HG02588 (cell line): ENCODE measurements around the gene CCL27.
"Not testable (repeated sequence)": the region's sequence is repeated elsewhere in the genome, so short reads cannot be mapped to it uniquely, and the experiment has no call there.

Experiments used
- ATAC-seq: cut with Tn5 transposase; IDR thresholded peaks from one replicate; pipeline ENCODE4 v1.9.1; 2021; ENCODE audit warnings: mild to moderate bottlenecking, moderate library complexity; ENCODE audit not compliant: unreplicated experiment

The CCL27 gene

GRCh38 chr9:34651876-34652601, 10.4 kb downstream of the CCL27 start, which contains the start of gene IL11RA:
Gene IL11RA, plus strand, starts transcription at chr9:34652185. Its CDS starts 3,033 bp downstream, at chr9:34655218.
- no peak for ATAC-seq

GRCh38 chr9:34651321-34651720, 11.1 kb downstream of the CCL27 start:
- ATAC-seq, result no peak

- no peak for ATAC-seq
Measured at GRCh38 chr9:34650816-34651215, 11.6 kb downstream of the CCL27 start.

- ATAC-seq, result no peak
Measured at GRCh38 chr9:34648673-34649072, 13.8 kb downstream of the CCL27 start.

- no peak for ATAC-seq
Measured at GRCh38 chr9:34647651-34648050, 14.8 kb downstream of the CCL27 start.

- no peak for ATAC-seq
Measured at GRCh38 chr9:34647084-34647403, 15.4 kb downstream of the CCL27 start.

- peak; percentile 84 for ATAC-seq
Measured at GRCh38 chr9:34646211-34647083, 16.0 kb downstream of the CCL27 start, which contains the start of gene GALT. Gene GALT, plus strand, starts transcription at chr9:34646675. Its CDS starts 30 bp downstream, at chr9:34646705.

DNA sequence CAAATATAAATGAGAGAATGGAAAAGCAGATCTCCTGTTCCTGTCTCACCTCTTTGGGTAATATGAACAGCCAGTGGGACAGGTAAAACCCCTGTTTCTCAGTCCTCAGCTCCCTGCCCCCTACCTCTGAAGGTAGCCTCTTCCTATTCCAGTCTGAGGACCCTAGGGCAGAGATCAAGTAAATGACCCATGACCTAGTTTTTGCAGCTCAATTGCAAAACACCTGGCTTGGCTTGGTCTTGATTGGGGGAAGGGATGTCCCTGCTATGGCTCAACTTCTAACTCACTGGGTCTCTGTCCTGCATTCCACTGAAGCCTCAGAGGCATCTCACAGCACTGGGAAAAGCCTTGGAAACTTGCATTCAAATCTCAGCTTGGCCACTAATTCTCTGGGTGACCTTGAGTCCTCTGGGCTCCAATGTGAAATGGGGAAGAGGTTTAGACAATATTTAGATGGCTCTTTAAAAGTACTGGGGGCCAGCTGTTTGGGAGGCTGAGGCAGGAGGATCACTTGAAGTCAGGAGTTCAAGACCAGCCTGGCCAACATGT, 17.6 kb downstream of the CCL27 start:
- ATAC-seq, result no peak

GRCh38 chr9:34642679-34643078, 19.8 kb downstream of the CCL27 start:
- ATAC-seq, result no peak

- ATAC-seq, result not testable (repeated sequence)
Measured at GRCh38 chr9:34639322-34639721, 23.1 kb downstream of the CCL27 start.

GRCh38 chr9:34638138-34638445, 24.4 kb downstream of the CCL27 start:
- ATAC-seq, result no peak

DNA sequence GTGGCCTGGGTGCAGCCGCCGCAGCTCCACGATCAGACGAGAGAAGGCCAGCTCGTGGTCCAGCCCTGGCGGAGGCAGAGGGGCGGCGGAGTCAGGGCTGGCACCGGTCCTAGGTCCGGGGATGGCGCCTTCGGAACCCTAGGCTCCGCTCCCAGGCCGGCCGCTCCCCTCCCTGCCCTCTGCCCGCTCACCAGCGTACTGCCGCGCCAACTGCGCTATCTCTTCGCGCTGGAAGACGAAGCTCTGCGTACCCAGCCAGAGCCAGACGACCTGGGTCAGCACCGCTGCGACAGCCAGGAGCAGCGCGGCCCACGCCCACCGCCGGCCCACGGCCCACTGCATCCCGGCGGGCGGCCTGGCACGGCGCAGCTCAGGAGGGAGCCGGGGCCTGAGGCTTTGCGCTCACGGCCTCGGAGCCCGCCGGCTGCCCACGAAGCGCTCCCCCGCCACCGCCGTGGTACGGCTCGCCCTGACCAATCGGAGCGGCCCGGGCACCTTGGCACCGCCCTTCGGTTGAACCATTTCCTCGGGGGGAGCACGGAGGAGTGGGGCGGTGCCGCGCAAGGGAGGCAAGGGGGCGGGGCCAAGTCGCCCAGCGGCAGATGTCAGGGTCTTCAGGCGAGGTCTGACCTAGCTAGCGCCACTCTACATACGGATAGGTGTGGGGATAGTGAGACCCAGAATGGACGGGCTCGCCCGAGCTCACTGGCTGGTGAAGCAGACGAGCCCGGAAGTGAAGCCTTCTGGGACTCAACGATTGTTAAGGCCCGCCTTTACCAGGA, 24.9 kb downstream of the CCL27 start, which contains the start of gene SIGMAR1:
TSS of gene SIGMAR1 (minus strand) at position 432 of the 782 bp plus-strand sequence. CDS start at position 342, 90 bp downstream.
- ATAC-seq, result peak; percentile 90

GRCh38 chr9:34636791-34637355, 25.6 kb downstream of the CCL27 start:
- no peak for ATAC-seq

DNA sequence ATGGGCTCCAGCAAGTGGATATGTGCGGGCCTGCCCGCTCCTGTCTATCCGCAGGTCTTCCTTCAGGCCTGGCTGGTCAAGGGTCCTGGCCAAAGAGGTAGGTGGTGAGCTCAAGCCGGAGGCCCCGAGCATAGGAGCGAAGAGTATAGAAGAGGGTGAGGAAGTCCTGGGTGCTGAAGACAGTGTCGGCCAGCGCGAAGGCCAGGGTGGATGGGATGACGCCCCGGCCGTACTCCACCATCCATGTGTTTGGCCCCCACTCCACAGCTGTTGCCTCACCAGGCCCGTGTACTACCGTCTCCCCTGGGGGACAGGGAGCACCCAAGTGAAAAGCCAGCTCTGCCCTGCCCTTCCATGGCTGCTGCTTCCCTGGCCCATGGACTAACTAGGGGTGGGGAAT, 26.9 kb downstream of the CCL27 start:
- no peak for ATAC-seq

DNA sequence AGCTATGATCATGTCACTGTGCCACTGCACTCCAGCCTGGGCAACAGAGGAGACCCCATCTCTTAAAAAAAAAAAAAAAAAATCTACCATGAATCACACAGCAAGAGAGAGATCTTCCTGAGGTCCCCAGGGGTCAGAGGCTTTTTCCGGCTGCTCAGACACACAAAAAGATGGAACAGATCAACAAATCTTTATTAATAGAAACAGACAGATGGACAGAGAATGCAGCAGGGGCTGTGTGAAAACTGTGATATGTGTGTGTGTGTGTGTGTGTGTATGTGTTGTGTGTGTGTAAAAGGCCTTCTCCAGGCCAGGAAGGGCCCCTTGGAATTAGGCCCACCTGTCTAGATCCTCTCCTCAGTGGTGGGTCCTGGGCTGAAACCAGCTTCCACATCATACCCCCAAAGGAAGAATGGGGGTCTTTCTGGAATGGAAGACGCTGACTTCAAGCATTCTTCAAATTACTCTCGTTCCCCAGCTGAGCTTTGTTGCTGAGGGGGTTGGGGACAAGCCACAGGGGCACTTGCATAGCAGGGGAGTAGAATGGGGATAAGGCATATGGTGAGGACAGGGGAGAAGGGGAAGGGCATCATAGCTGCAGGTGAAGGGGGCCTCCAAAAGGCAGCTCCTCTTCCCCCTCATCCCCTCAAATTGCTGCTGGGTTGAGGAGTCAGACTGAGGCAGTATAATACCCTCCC, 27.8 kb downstream of the CCL27 start:
- no peak for ATAC-seq

DNA sequence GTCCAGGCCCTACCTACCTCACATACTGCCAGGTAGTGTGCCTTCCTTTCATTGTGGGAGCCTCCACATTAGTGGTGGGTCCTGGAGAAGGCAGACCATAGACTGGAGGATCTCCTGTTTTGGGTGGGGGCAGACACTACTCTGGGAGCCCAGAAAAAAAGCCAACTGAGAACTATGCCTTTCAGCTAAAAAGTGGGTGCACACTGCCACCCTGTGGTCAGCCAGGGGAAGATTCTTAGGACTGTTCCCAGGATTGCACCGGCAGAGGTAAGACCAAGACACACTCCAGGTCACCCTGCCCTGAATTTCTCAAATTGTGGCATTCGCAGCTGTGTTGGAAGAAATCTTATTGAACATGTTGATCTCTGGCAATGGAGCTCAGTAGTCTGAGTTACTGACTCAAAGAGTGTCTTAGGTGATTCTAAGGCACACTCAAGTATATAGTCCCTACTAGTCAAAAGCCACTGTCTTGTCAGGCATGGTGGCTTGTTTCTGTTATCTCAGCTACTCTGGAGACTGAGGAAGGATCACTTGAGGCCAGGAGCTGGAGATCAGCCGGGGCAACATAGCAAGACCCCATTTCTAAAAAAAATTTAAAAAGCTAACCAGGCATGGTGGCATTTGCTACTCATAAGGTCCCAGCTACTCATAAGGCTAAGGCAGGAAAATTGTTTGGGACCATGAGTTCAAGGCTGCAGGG, 28.5 kb downstream of the CCL27 start:
- no peak for ATAC-seq

DNA sequence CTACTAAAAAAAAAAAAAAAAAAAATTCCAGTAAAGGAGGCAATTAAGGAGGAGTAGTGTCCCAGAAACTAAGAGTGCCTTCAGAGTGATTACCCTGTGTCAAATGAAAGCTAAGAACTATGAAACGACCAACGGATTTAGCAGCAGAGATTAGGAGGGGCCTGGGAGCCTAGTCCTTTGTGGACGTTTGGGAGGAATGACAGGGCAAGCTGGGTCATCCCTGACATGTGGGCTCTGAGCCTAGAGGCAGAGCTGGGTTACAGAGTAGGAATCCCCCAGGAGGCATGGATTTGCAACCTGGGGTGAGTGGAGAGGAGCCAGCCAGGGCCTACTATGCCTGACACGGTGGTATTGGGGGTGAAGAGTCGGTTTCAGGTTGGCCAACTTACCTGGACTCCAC, 29.3 kb downstream of the CCL27 start:
- ATAC-seq, result no peak

DNA sequence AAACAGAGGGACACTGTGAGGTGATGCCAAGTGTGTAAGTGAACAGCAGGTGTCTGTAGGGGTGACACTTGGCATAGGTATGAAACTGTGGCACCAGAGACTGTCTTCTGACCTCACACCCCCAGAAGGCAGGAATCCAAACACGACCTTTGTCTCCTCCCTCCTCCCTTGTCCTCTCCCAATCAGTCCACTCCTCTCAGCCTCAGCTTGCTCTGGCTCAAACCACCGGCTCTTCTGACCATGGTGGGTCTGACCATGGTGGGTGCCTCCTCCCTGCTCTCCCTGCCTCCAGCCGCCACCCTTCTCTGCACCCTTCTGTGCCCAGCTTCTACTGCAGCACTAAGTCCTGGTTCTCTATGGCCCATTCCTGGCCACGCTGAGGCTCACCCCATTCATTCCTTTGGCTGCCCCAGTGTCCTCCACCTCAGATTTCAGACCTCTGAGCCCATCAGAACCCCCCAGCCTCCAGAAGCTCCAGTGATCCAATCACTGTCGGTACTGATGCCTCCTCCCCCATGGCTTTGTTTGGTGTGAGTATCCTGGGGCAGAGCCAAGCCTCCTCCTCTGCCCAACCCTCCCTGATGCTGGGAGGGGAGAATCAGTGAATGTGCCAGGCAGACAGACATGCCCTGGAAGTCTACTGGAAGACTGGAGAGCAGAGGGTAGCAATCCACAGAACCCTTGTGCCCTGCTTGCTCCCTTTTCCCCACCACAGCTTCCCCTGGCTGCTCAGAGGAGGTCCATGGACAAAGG, 31.9 kb downstream of the CCL27 start:
- no peak for ATAC-seq

GRCh38 chr9:34629491-34629808, 33.0 kb downstream of the CCL27 start:
- ATAC-seq, result no peak
